ENCODE results near the gene IPCEF1. TPM values are rescaled to one million over a fixed set of nuclear protein-coding genes. Genes with fewer than 3 reads are reported as not detected.
"Not testable (repeated sequence)": the region's sequence is repeated elsewhere in the genome, so short reads cannot be mapped to it uniquely, and the experiment has no call there.

Gene IPCEF1
- total RNA-seq, 1 donor from 2014 or later, result 2.2 TPM

- DNase-seq, result no peak
These were observed 27.0 kb downstream of the IPCEF1 start for GRCh38 chr6:154329350-154330170.

- DNase-seq, result not testable (repeated sequence)
These were observed 29.3 kb downstream of the IPCEF1 start for GRCh38 chr6:154327313-154327712.

- DNase-seq, result no peak
These were observed 31.5 kb downstream of the IPCEF1 start for GRCh38 chr6:154325142-154325541.

- no peak for DNase-seq
These were observed 36.4 kb downstream of the IPCEF1 start for GRCh38 chr6:154320181-154320580.

GRCh38 chr6:154319231-154319858 lies 37.3 kb downstream of the IPCEF1 start:
- DNase-seq, result no peak

- no peak for DNase-seq
These were observed 37.9 kb downstream of the IPCEF1 start for GRCh38 chr6:154318721-154319120.

- no peak for DNase-seq
These were observed 40.5 kb downstream of the IPCEF1 start for GRCh38 chr6:154316131-154316530.

GRCh38 chr6:154314084-154314483 lies 42.5 kb downstream of the IPCEF1 start:
- no peak for DNase-seq

- DNase-seq, result no peak
These were observed 47.6 kb downstream of the IPCEF1 start for GRCh38 chr6:154308986-154309385.

GRCh38 chr6:154307696-154308425 lies 48.7 kb downstream of the IPCEF1 start:
- DNase-seq, result no peak

- not testable (repeated sequence) for DNase-seq
These were observed 49.5 kb downstream of the IPCEF1 start for GRCh38 chr6:154307147-154307546.

GRCh38 chr6:154306696-154307095 lies 49.9 kb downstream of the IPCEF1 start:
- DNase-seq, result no peak

- DNase-seq, result no peak
These were observed 52.4 kb downstream of the IPCEF1 start for GRCh38 chr6:154304191-154304590.

GRCh38 chr6:154303642-154304041 lies 53.0 kb downstream of the IPCEF1 start:
- DNase-seq, result peak; percentile 36

- peak; percentile 8 for DNase-seq
These were observed 54.5 kb downstream of the IPCEF1 start for GRCh38 chr6:154301839-154302752.

GRCh38 chr6:154301086-154301625 lies 55.4 kb downstream of the IPCEF1 start:
- DNase-seq, result no peak

GRCh38 chr6:154298297-154298696 lies 58.3 kb downstream of the IPCEF1 start:
- DNase-seq, result peak; percentile 69

- DNase-seq, result no peak
These were observed 58.9 kb downstream of the IPCEF1 start for GRCh38 chr6:154297721-154298120.

GRCh38 chr6:154297210-154297609 lies 59.4 kb downstream of the IPCEF1 start:
- no peak for DNase-seq

GRCh38 chr6:154295733-154296132 lies 60.9 kb downstream of the IPCEF1 start:
- DNase-seq, result no peak

GRCh38 chr6:154292855-154293519 lies 63.6 kb downstream of the IPCEF1 start:
- DNase-seq, result peak; percentile 86
